HL-60 (cell line): Measurements from ENCODE around the gene LRCOL1.

Experiments
- CTCF ChIP-seq: IDR thresholded peaks from one replicate; pipeline ENCODE4 v1.5.1; 2011; ENCODE audit warnings: low read length, control low read depth, inconsistent platforms; ENCODE audit not compliant: insufficient read depth
- GABPA ChIP-seq: IDR thresholded peaks from 2 replicates; pipeline ENCODE4 v1.6.1; 2012; ENCODE audit warnings: low read depth
- POLR2AphosphoS5 ChIP-seq: IDR thresholded peaks from 2 replicates; pipeline ENCODE4 v1.6.1; 2012; ENCODE audit warnings: low read depth
- REST ChIP-seq: IDR thresholded peaks from 2 replicates; pipeline ENCODE4 v1.6.1; 2012; ENCODE audit warnings: low read depth; ENCODE audit not compliant: insufficient replicate concordance

GRCh38 chr12:132610866-132611602, 652 bp upstream of the LRCOL1 start:
- TF ChIP-seq POLR2AphosphoS5 = no peak
- no peak for TF ChIP-seq CTCF
- no peak for TF ChIP-seq GABPA
- TF ChIP-seq REST = no peak
